ENCODE measurements around the gene SOWAHC. TPM values are rescaled to one million over a fixed set of nuclear protein-coding genes. Genes with fewer than 3 reads are reported as not detected.
A peak's percentile ranks its signal among the peaks of the same experiment; 100 is the strongest.
"Not testable (repeated sequence)": the region's sequence is repeated elsewhere in the genome, so short reads cannot be mapped to it uniquely, and the experiment has no call there.

SOWAHC gene
- total RNA-seq: 20.8 TPM
- long read RNA-seq, full-length matches to known transcripts: 46 of 46 reads
- long read RNA-seq, partial matches to known transcripts: 0 of 46 reads
- long read RNA-seq, other reads (novel, unspliced or antisense): 0 of 46 reads

- H3K27me3 ChIP-seq (ENCODE audit: low read depth): no peaks in the 10 kb centered on the region
- ATAC-seq (peak; percentile 95 to 98), DNase-seq (peak; percentile 99)
- H3K36me3 ChIP-seq: no peaks in the 10 kb centered on the region
- H3K9me3 ChIP-seq: no peaks in the 10 kb centered on the region
- intact Hi-C loops (cut with DNase I): no loop called here
- peaks cover 47% of the 10 kb centered on the region for H3K4me1 ChIP-seq
- TF ChIP-seq CTCF (IDR thresholded peaks at IDR 0.05): no peak
- H3K4me3 ChIP-seq: peak within 1 kb of the TSS; percentile 70
- peak within 1 kb of the TSS; percentile 95 for H3K27ac ChIP-seq
Measured at GRCh38 chr2:109613922-109614714, at the start of gene SOWAHC, which contains the start of gene SEPTIN10. TSS of gene SOWAHC (plus strand) at chr2:109614364. CDS start at chr2:109614490, 126 bp downstream. TSS of gene SEPTIN10 (minus strand) at chr2:109613966. CDS start at chr2:109613827, 139 bp downstream.

GRCh38 chr2:109575373-109575772 lies 38.8 kb upstream of the SOWAHC start:
- H3K4me1 ChIP-seq: no peaks in the 10 kb centered on the region
- no peaks in the 10 kb centered on the region for H3K9me3 ChIP-seq
- DNase-seq (no peak), ATAC-seq (no peak)
- intact Hi-C loops (cut with DNase I): no loop called here
- peaks cover 20% of the 10 kb centered on the region for H3K36me3 ChIP-seq
- no peak overlapping the region for H3K27ac ChIP-seq
- TF ChIP-seq CTCF (IDR thresholded peaks at IDR 0.05): no peak
- no peak overlapping the region for H3K4me3 ChIP-seq
- no peaks in the 10 kb centered on the region for H3K27me3 ChIP-seq (ENCODE audit: low read depth)

- H3K4me3 ChIP-seq; H3K27ac ChIP-seq; intact Hi-C loops (cut with DNase I); H3K9me3 ChIP-seq; H3K27me3 ChIP-seq (ENCODE audit: low read depth); DNase-seq; H3K4me1 ChIP-seq: not testable (repeated sequence)
- peak in 1 of 2 donors; percentile 58 for ATAC-seq
- peaks cover 21% of the 10 kb centered on the region for H3K36me3 ChIP-seq
Measured at GRCh38 chr2:109577630-109578029, 36.5 kb upstream of the SOWAHC start.

GRCh38 chr2:109582928-109583895 lies 31.0 kb upstream of the SOWAHC start:
- Histone ChIP-seq H3K4me3 (no peak overlapping the region), H3K4me1 (no peaks in the 10 kb centered on the region), H3K9me3 (no peaks in the 10 kb centered on the region), H3K36me3 (peaks cover 20% of the 10 kb centered on the region), H3K27ac (no peak overlapping the region), H3K27me3 (ENCODE audit: low read depth) (no peaks in the 10 kb centered on the region)
- no peak for DNase-seq
- ATAC-seq: no peak
- intact Hi-C loops (cut with DNase I): no loop called here
- no peak for TF ChIP-seq CTCF (IDR thresholded peaks at IDR 0.05)

- no peak overlapping the region for H3K27ac ChIP-seq
- no peak for TF ChIP-seq CTCF (IDR thresholded peaks at IDR 0.05)
- no peak overlapping the region for H3K4me3 ChIP-seq
- no peaks in the 10 kb centered on the region for H3K9me3 ChIP-seq
- intact Hi-C loops (cut with DNase I): no loop called here
- peaks cover 16% of the 10 kb centered on the region for H3K36me3 ChIP-seq
- peaks cover 5% of the 10 kb centered on the region for H3K4me1 ChIP-seq
- DNase-seq (no peak), ATAC-seq (no peak)
- H3K27me3 ChIP-seq (ENCODE audit: low read depth): no peaks in the 10 kb centered on the region
Measured at GRCh38 chr2:109586687-109587086, 27.5 kb upstream of the SOWAHC start.

Data from lower lobe of right lung (tissue), 2 donors.